HG03354 (cell line): ENCODE results near the gene HOMER2.
A peak's percentile ranks its signal among the peaks of the same experiment; 100 is the strongest.

Experiments
- ATAC-seq: cut with Tn5 transposase; IDR thresholded peaks from one replicate; pipeline ENCODE4 v1.9.1; 2021; ENCODE audit warnings: mild to moderate bottlenecking; ENCODE audit not compliant: unreplicated experiment, poor library complexity, severe bottlenecking

The HOMER2 gene

GRCh38 chr15:82952158-82953081 is at the start of gene HOMER2:
Gene HOMER2 (minus strand): TSS chr15:82952720. CDS start chr15:82952535, 185 bp downstream.
- no peak for ATAC-seq

GRCh38 chr15:83000672-83001031 is 48.1 kb upstream of the HOMER2 start:
- peak; percentile 8 for ATAC-seq

- ATAC-seq: peak; percentile 92
These were observed 47.6 kb upstream of the HOMER2 start for GRCh38 chr15:82999905-83000671.

- no peak for ATAC-seq
These were observed 46.9 kb upstream of the HOMER2 start for GRCh38 chr15:82999426-82999825.

- ATAC-seq: no peak
These were observed 43.4 kb upstream of the HOMER2 start for GRCh38 chr15:82995938-82996337.

GRCh38 chr15:82995076-82995475 is 42.6 kb upstream of the HOMER2 start:
- ATAC-seq: no peak

GRCh38 chr15:82993144-82993543 is 40.6 kb upstream of the HOMER2 start:
- ATAC-seq: no peak

GRCh38 chr15:82992436-82992998 is 40.0 kb upstream of the HOMER2 start:
- ATAC-seq: no peak

GRCh38 chr15:82986442-82986780 is 33.9 kb upstream of the HOMER2 start:
- peak; percentile 45 for ATAC-seq

- peak; percentile 99 for ATAC-seq
These were observed 33.3 kb upstream of the HOMER2 start, which contains the start of gene RAMAC for GRCh38 chr15:82985688-82986441. Gene RAMAC (plus strand): TSS chr15:82986210. CDS start chr15:82989019, 2,809 bp downstream.

GRCh38 chr15:82980981-82981380 is 28.5 kb upstream of the HOMER2 start:
- no peak for ATAC-seq

GRCh38 chr15:82979726-82980125 is 27.2 kb upstream of the HOMER2 start:
- no peak for ATAC-seq

- no peak for ATAC-seq
These were observed 25.9 kb upstream of the HOMER2 start for GRCh38 chr15:82978438-82978837.

- no peak for ATAC-seq
These were observed 24.6 kb upstream of the HOMER2 start for GRCh38 chr15:82977076-82977475.

- ATAC-seq: no peak
These were observed 20.5 kb upstream of the HOMER2 start for GRCh38 chr15:82972990-82973389.

GRCh38 chr15:82971218-82971984 is 18.9 kb upstream of the HOMER2 start:
- ATAC-seq: no peak

- ATAC-seq: no peak
These were observed 18.2 kb upstream of the HOMER2 start for GRCh38 chr15:82970696-82971095.

GRCh38 chr15:82970078-82970686 is 17.7 kb upstream of the HOMER2 start:
- ATAC-seq: no peak

GRCh38 chr15:82969353-82969752 is 16.8 kb upstream of the HOMER2 start:
- no peak for ATAC-seq
